H9 (cell line): ENCODE results near the gene GJA10. TPM values are rescaled to one million over a fixed set of nuclear protein-coding genes. Genes with fewer than 3 reads are reported as not detected.

Experiments used
- DNase-seq: peaks from one replicate; pipeline ENCODE4 v3.0.0-alpha.2; 2017
- H2AFZ ChIP-seq: one replicate; pipeline ENCODE4 v1.6.1; 2013; ENCODE audit warnings: mild to moderate bottlenecking, low read length, control low read depth, moderate library complexity
- H2AK5ac ChIP-seq: 2 replicates; pipeline ENCODE4 v1.6.1; 2013; ENCODE audit warnings: low read length, control low read depth, mixed read lengths; ENCODE audit not compliant: insufficient read length
- H2BK120ac ChIP-seq: one replicate; pipeline ENCODE4 v1.6.1; 2013; ENCODE audit warnings: low read depth, mild to moderate bottlenecking, low read length, control low read depth, inconsistent platforms; ENCODE audit not compliant: poor library complexity, severe bottlenecking
- H2BK12ac ChIP-seq: 2 replicates; pipeline ENCODE4 v1.6.1; 2013; ENCODE audit warnings: low read length, control low read depth, mixed read lengths, low read depth; ENCODE audit not compliant: insufficient read length
- H2BK15ac ChIP-seq: 2 replicates; pipeline ENCODE4 v1.6.1; 2013; ENCODE audit warnings: low read depth, low read length, control low read depth
- H2BK20ac ChIP-seq: one replicate; pipeline ENCODE4 v1.6.1; 2013; ENCODE audit warnings: low read depth, mild to moderate bottlenecking, low read length, control low read depth, inconsistent platforms; ENCODE audit not compliant: poor library complexity, severe bottlenecking
- H2BK5ac ChIP-seq: 2 replicates; pipeline ENCODE4 v1.6.1; 2013; ENCODE audit warnings: low read length, control low read depth, mixed read lengths; ENCODE audit not compliant: insufficient read length
- H3K14ac ChIP-seq: 2 replicates; pipeline ENCODE4 v1.6.1; 2013; ENCODE audit warnings: low read length, control low read depth; ENCODE audit not compliant: insufficient read depth
- H3K18ac ChIP-seq: 2 replicates; pipeline ENCODE4 v1.6.1; 2013; ENCODE audit warnings: low read depth, mild to moderate bottlenecking, mixed read lengths, low read length, control low read depth; ENCODE audit not compliant: insufficient read length
- H3K23ac ChIP-seq: 2 replicates; pipeline ENCODE4 v1.6.1; 2013; ENCODE audit warnings: low read length, control low read depth, mixed read lengths, low read depth; ENCODE audit not compliant: insufficient read length
- H3K23me2 ChIP-seq: 2 replicates; pipeline ENCODE4 v1.6.1; 2013; ENCODE audit warnings: low read depth, mild to moderate bottlenecking, mixed read lengths, low read length, control low read depth; ENCODE audit not compliant: insufficient read length, poor library complexity, severe bottlenecking
- H3K27ac ChIP-seq: 2 replicates; pipeline ENCODE4 v1.5.1; 2013; ENCODE audit warnings: low read length, control low read depth, mixed read lengths, low read depth; ENCODE audit not compliant: insufficient read length
- H3K27me3 ChIP-seq: 2 replicates; pipeline ENCODE4 v1.6.1; 2013; ENCODE audit warnings: low read length, control low read depth, inconsistent platforms; ENCODE audit not compliant: insufficient read depth
- H3K4ac ChIP-seq: 2 replicates; pipeline ENCODE4 v1.6.1; 2013; ENCODE audit warnings: low read depth, mild to moderate bottlenecking, control low read depth, inconsistent platforms, low read length, moderate library complexity
- H3K4me1 ChIP-seq: 2 replicates; pipeline ENCODE4 v1.6.1; 2013; ENCODE audit warnings: low read length, control low read depth, inconsistent platforms; ENCODE audit not compliant: insufficient read depth
- H3K4me2 ChIP-seq: 2 replicates; pipeline ENCODE4 v1.6.1; 2013; ENCODE audit warnings: low read length, control low read depth, mixed read lengths; ENCODE audit not compliant: insufficient read length, insufficient read depth
- H3K56ac ChIP-seq: 2 replicates; pipeline ENCODE4 v1.6.1; 2013; ENCODE audit warnings: low read depth, mild to moderate bottlenecking, mixed read lengths, low read length, control low read depth; ENCODE audit not compliant: insufficient read length
- H3K79me1 ChIP-seq: 2 replicates; pipeline ENCODE4 v1.6.1; 2013; ENCODE audit warnings: low read depth, mild to moderate bottlenecking, moderate library complexity, low read length, control low read depth, inconsistent platforms; ENCODE audit not compliant: insufficient read depth, poor library complexity, severe bottlenecking
- H3K79me2 ChIP-seq: 2 replicates; pipeline ENCODE4 v1.6.1; 2013; ENCODE audit warnings: low read length, control low read depth, inconsistent platforms; ENCODE audit not compliant: insufficient read depth
- H3K9ac ChIP-seq: 2 replicates; pipeline ENCODE4 v1.6.1; 2013; ENCODE audit warnings: low read length, control low read depth, mixed read lengths; ENCODE audit not compliant: insufficient read length; ENCODE audit errors: extremely low read depth
- H3K9me3 ChIP-seq: one replicate; pipeline ENCODE4 v1.6.1; 2013; ENCODE audit warnings: low read depth, low read length, inconsistent platforms; ENCODE audit not compliant: control insufficient read depth
- H3T11ph ChIP-seq: one replicate; pipeline ENCODE4 v1.6.1; 2013; ENCODE audit warnings: mild to moderate bottlenecking, low read length, control low read depth, inconsistent platforms
- H4K20me1 ChIP-seq: one replicate; pipeline ENCODE4 v1.6.1; 2013; ENCODE audit not compliant: control insufficient read depth, insufficient read length, insufficient read depth
- H4K5ac ChIP-seq: 2 replicates; pipeline ENCODE4 v1.6.1; 2013; ENCODE audit warnings: low read depth, mild to moderate bottlenecking, mixed read lengths, low read length, control low read depth; ENCODE audit not compliant: insufficient read length
- H4K8ac ChIP-seq: replicated peaks from 2 replicates; pipeline ENCODE4 v1.6.1; 2013; ENCODE audit warnings: low read length, control low read depth, mixed read lengths, low read depth; ENCODE audit not compliant: insufficient read length
- H4K91ac ChIP-seq: 2 replicates; pipeline ENCODE4 v1.6.1; 2013; ENCODE audit warnings: low read depth, mild to moderate bottlenecking, moderate library complexity, mixed read lengths, low read length, control low read depth; ENCODE audit not compliant: insufficient read length
- H3K27ac Mint-ChIP-seq, 3 experiments: 2 replicates in 2 of 3; 3 replicates in 1 of 3; pipeline ENCODE4 v1.8.0; 2020 to 2021; ENCODE audit warnings: mixed read lengths in 3 of 3, mild to moderate bottlenecking in 1 of 3, moderate library complexity in 1 of 3
- H3K27me3 Mint-ChIP-seq: 2 replicates; pipeline ENCODE4 v1.8.0; 2021; ENCODE audit warnings: low read depth, mild to moderate bottlenecking, moderate library complexity, mixed read lengths
- H3K36me3 Mint-ChIP-seq, 3 experiments: 2 replicates in 2 of 3; 3 replicates in 1 of 3; pipeline ENCODE4 v1.8.0; 2020 to 2021; ENCODE audit warnings: low read depth in 3 of 3, mixed read lengths in 3 of 3; ENCODE audit not compliant: insufficient read depth in 1 of 3
- H3K4me1 Mint-ChIP-seq, 2 experiments: 2 replicates each; pipeline ENCODE4 v1.8.0; 2020; ENCODE audit warnings: mixed read lengths in 2 of 2
- H3K4me3 Mint-ChIP-seq, 2 experiments: 2 replicates in 1 of 2; 3 replicates in 1 of 2; pipeline ENCODE4 v1.8.0; 2020 to 2021; ENCODE audit warnings: mild to moderate bottlenecking in 2 of 2, mixed read lengths in 2 of 2, moderate library complexity in 1 of 2
- H3K9me3 Mint-ChIP-seq, 2 experiments: 2 replicates in 1 of 2; 3 replicates in 1 of 2; pipeline ENCODE4 v1.8.0; 2020; ENCODE audit warnings: mild to moderate bottlenecking in 2 of 2, mixed read lengths in 2 of 2, moderate library complexity in 1 of 2
- CTCF ChIP-seq: fragments of 200-600 bp; sonication (generic); conservative IDR thresholded peaks from 3 replicates; pipeline ENCODE4 v1.8.0; 2021; ENCODE audit warnings: antibody characterized with exemption, mild to moderate bottlenecking
- WGBS: extraction: QIAGEN DNeasy Blood & Tissue Kit; methylation state at CpG from one replicate; pipeline ENCODE4 v1.1.7; 2013; ENCODE audit warnings: missing lambda C conversion rate, low lambda C conversion rate, mixed read lengths; ENCODE audit not compliant: insufficient read length; ENCODE audit errors: extremely low coverage; 5-methylcytosine and 5-hydroxymethylcytosine counted together
- total RNA-seq: library from RNA; stranded (reverse); gene quantifications from 2 replicates; pipeline ENCODE4 v1.2.1, GENCODE V29; 2021

GJA10 gene
- total RNA-seq, 1 experiment from 2014 or later = not detected

GRCh38 chr6:89886378-89887120 lies 7.7 kb upstream of the GJA10 start:
- peaks cover 45% of the 10 kb centered on the region for H3K27me3 Mint-ChIP-seq
- Histone ChIP-seq H2BK20ac (no peak overlapping the region), H2BK5ac (no peak overlapping the region), H4K91ac (no peak overlapping the region), H2BK15ac (no peak overlapping the region), H3K9ac (no peak overlapping the region), H2BK12ac (no peak overlapping the region), H3T11ph (no peak overlapping the region), H2AK5ac (no peak overlapping the region), H3K4ac (no peak overlapping the region), H3K27me3 (no peaks in the 10 kb centered on the region), H3K18ac (no peak overlapping the region), H3K79me1 (no peaks in the 10 kb centered on the region), H3K9me3 (no peaks in the 10 kb centered on the region), H4K8ac (no peak overlapping the region), H3K27ac (no peak overlapping the region), H3K79me2 (no peaks in the 10 kb centered on the region), H4K20me1 (no peaks in the 10 kb centered on the region), H2BK120ac (no peak overlapping the region), H3K4me2 (no peak overlapping the region), H3K23me2 (no peaks in the 10 kb centered on the region), H4K5ac (no peak overlapping the region), H3K23ac (no peak overlapping the region), H3K4me1 (no peaks in the 10 kb centered on the region), H3K14ac (peak overlapping the region; percentile 64; the same call in 1 of the 2 replicates), H3K56ac (no peak overlapping the region), H2AFZ (no peak overlapping the region)
- no peak for TF ChIP-seq CTCF
- H3K4me3 Mint-ChIP-seq = no peak overlapping the region
- DNase-seq = no peak
- WGBS = no CpG with 5 or more reads among the region's 44 CpGs
- H3K36me3 Mint-ChIP-seq = no peaks in the 10 kb centered on the region
- H3K27ac Mint-ChIP-seq = no peak overlapping the region
- H3K9me3 Mint-ChIP-seq = no peaks in the 10 kb centered on the region
- peaks cover 14% of the 10 kb centered on the region in 2 experiments for H3K4me1 Mint-ChIP-seq
